ENCODE measurements around the gene EAF1. TPM values are rescaled to one million over a fixed set of nuclear protein-coding genes. Genes with fewer than 3 reads are reported as not detected.

The EAF1 gene
- total RNA-seq, 6 experiments from 2014 or later, result 13.9 to 17.2 (median 15.8) TPM

GRCh38 chr3:15429080-15429479, 1.7 kb downstream of the EAF1 start:
- no peak for DNase-seq
- Mint-ChIP-seq H3K36me3 (ENCODE audit: low read depth) (peaks cover 32% of the 10 kb centered on the region), H3K4me1 (ENCODE audit: low read depth) (peaks cover 33% of the 10 kb centered on the region), H3K4me3 (peak overlapping the region; percentile 98), H3K9me3 (peaks cover 6% of the 10 kb centered on the region), H3K27ac (peak overlapping the region; percentile 88), H3K27me3 (ENCODE audit: insufficient read depth) (no peaks in the 10 kb centered on the region)
- no peak for TF ChIP-seq CTCF (IDR thresholded peaks at IDR 0.05)

GRCh38 chr3:15430624-15431023, 3.2 kb downstream of the EAF1 start:
- Mint-ChIP-seq H3K4me3 (no peak overlapping the region), H3K9me3 (peaks cover 6% of the 10 kb centered on the region), H3K27ac (peak overlapping the region; percentile 26; the same call in 1 of the 2 replicates), H3K36me3 (ENCODE audit: low read depth) (peaks cover 34% of the 10 kb centered on the region), H3K27me3 (ENCODE audit: insufficient read depth) (no peaks in the 10 kb centered on the region), H3K4me1 (ENCODE audit: low read depth) (peaks cover 25% of the 10 kb centered on the region)
- no peak for TF ChIP-seq CTCF (IDR thresholded peaks at IDR 0.05)
- no peak for DNase-seq

- Mint-ChIP-seq H3K4me3 (no peak overlapping the region), H3K27me3 (ENCODE audit: insufficient read depth) (no peaks in the 10 kb centered on the region), H3K36me3 (ENCODE audit: low read depth) (peaks cover 31% of the 10 kb centered on the region), H3K4me1 (ENCODE audit: low read depth) (peaks cover 18% of the 10 kb centered on the region), H3K27ac (no peak overlapping the region), H3K9me3 (peaks cover 6% of the 10 kb centered on the region)
- no peak for DNase-seq
- TF ChIP-seq CTCF (IDR thresholded peaks at IDR 0.05), result no peak
These were observed 3.9 kb downstream of the EAF1 start for GRCh38 chr3:15431256-15431837.

GRCh38 chr3:15433531-15433930, 6.1 kb downstream of the EAF1 start:
- no peak overlapping the region for H3K27ac Mint-ChIP-seq
- H3K36me3 Mint-ChIP-seq (ENCODE audit: low read depth), result peaks cover 20% of the 10 kb centered on the region
- H3K9me3 Mint-ChIP-seq, result no peaks in the 10 kb centered on the region
- H3K4me3 Mint-ChIP-seq, result no peak overlapping the region
- DNase-seq, result no peak
- peaks cover 10% of the 10 kb centered on the region for H3K4me1 Mint-ChIP-seq (ENCODE audit: low read depth)
- H3K27me3 Mint-ChIP-seq (ENCODE audit: insufficient read depth), result no peaks in the 10 kb centered on the region
- no peak for TF ChIP-seq CTCF (IDR thresholded peaks at IDR 0.05)

- Mint-ChIP-seq H3K4me3 (no peak overlapping the region), H3K4me1 (ENCODE audit: low read depth) (peaks cover 13% of the 10 kb centered on the region), H3K36me3 (ENCODE audit: low read depth) (peaks cover 32% of the 10 kb centered on the region), H3K9me3 (no peaks in the 10 kb centered on the region), H3K27me3 (ENCODE audit: insufficient read depth) (no peaks in the 10 kb centered on the region), H3K27ac (no peak overlapping the region)
- DNase-seq, result no peak
- no peak for TF ChIP-seq CTCF (IDR thresholded peaks at IDR 0.05)
These were observed 7.4 kb downstream of the EAF1 start for GRCh38 chr3:15434756-15435155.

Data from HFFc6 (cell line).